ENCODE measurements around the gene KATNBL1. TPM values are rescaled to one million over a fixed set of nuclear protein-coding genes. Genes with fewer than 3 reads are reported as not detected.

KATNBL1 gene, protein sequence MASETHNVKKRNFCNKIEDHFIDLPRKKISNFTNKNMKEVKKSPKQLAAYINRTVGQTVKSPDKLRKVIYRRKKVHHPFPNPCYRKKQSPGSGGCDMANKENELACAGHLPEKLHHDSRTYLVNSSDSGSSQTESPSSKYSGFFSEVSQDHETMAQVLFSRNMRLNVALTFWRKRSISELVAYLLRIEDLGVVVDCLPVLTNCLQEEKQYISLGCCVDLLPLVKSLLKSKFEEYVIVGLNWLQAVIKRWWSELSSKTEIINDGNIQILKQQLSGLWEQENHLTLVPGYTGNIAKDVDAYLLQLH
- 10 to 100 TPM; 45.8 to 50.3 TPM for total RNA-seq

DNA sequence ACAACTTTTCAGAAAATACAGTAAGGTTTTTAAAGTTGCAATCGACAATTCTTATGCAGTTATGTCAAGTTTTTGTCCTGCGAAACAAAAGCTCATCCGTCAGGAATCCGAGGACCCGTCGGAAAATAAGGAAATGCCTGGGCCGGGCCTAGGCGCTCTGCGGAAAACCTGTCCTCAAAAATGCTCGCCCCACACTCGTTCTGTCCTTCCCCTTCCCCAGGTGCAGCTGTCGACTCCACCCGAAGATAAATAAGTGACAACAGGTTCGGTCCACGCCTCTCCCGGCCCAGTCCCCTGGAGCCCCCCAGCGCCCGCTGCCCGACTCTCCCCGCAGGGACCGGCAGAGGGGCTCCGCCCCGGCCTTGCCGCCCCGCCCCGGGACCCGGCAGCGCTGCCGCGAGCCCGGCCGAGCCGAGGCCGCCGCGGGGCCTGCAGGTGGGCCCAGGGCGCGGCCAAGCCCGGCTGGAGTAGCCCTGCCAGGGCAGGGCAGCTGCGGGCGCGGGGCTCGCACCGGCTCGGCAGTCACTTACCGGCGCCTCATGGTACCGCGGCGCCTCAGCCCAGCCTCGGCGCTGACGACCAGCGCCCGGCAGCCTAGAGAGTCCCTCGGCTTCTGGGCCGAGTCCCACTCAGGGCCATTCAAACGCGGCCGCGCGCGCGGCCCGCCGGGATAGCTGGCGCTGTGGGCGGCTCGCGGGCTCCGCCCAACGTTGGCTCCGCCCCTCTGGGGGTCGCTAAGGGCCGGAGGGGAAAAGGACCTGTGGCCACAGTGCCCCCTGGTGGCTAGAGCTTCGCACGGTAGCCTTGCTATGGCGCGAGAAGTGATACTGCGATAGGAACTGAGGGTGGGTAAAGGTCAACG, at the start of gene KATNBL1:
Gene KATNBL1, minus strand, starts transcription at position 676 of the 862 bp plus-strand sequence. CDS start 46,420 bp downstream, outside the sequence.
- Histone ChIP-seq H3K9me3 (no peaks in the 10 kb centered on the region), H3K4me3 (peak within 1 kb of the TSS; percentile 24 to 39), H3K4me1 (peaks cover 17% of the 10 kb centered on the region), H3K27ac (peak within 1 kb of the TSS; percentile 67 to 87 (median 81)), H3K27me3 (no peaks in the 10 kb centered on the region), H3K36me3 (replicated peaks in 1 of 2; ENCODE audit: insufficient read depth in 1 of 2, low read depth in 2 of 2) (no peaks in the 10 kb centered on the region)
- peak; percentile 99 for ATAC-seq
- intact Hi-C loops (cut with DNase I), result loop anchor here (5.0 to 10.0 kb wide), 2 partner anchors 105 to 147 kb away; partner anchors contain the start of genes EMC7 and PGBD4
- DNase-seq, result peak; percentile 95 to 98 (median 98)
- TF ChIP-seq, protein P1, sequence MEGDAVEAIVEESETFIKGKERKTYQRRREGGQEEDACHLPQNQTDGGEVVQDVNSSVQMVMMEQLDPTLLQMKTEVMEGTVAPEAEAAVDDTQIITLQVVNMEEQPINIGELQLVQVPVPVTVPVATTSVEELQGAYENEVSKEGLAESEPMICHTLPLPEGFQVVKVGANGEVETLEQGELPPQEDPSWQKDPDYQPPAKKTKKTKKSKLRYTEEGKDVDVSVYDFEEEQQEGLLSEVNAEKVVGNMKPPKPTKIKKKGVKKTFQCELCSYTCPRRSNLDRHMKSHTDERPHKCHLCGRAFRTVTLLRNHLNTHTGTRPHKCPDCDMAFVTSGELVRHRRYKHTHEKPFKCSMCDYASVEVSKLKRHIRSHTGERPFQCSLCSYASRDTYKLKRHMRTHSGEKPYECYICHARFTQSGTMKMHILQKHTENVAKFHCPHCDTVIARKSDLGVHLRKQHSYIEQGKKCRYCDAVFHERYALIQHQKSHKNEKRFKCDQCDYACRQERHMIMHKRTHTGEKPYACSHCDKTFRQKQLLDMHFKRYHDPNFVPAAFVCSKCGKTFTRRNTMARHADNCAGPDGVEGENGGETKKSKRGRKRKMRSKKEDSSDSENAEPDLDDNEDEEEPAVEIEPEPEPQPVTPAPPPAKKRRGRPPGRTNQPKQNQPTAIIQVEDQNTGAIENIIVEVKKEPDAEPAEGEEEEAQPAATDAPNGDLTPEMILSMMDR (IDR thresholded peaks at IDR 0.05), result peak; percentile 92 to 97 (median 96)
- peak; percentile 89 to 92 (median 90) for TF ChIP-seq POLR2A (IDR thresholded peaks at IDR 0.05)
- WGBS, 2 donors, result 0 to 2% methylated on average over 23 to 72 of the region's 81 CpGs

DNA sequence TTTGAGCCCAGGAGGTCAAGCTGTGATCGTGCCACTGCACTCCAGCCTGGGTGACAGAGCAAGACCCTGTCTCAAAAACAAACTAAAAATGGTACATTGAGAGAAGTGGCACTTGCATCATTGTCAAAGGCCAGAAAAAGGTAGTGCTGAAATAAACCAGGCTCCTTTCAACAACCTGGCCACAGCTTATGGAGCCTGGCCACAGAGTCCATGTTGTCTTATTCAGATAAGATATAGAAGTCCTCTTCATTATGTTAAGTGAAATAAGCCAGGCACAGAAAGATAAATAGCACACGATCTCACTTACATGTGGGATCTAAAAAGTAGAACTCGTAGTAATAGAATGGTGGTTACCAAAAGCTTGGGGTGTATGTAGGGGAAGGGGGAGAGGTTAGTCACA, 49.7 kb upstream of the KATNBL1 start:
- Histone ChIP-seq H3K36me3 (replicated peaks in 1 of 2; ENCODE audit: insufficient read depth in 1 of 2, low read depth in 2 of 2) (no peaks in the 10 kb centered on the region), H3K4me1 (no peaks in the 10 kb centered on the region), H3K4me3 (no peak overlapping the region), H3K9me3 (no peaks in the 10 kb centered on the region), H3K27ac (no peak overlapping the region), H3K27me3 (no peaks in the 10 kb centered on the region)
- intact Hi-C loops (cut with DNase I), result no loop called here
- no peak for DNase-seq
- TF ChIP-seq, protein P1 (IDR thresholded peaks at IDR 0.05), result no peak
- no peak for TF ChIP-seq POLR2A (IDR thresholded peaks at IDR 0.05)
- no peak for ATAC-seq
- 75 to 87% methylated on average over 3 of the region's 3 CpGs for WGBS, 2 donors

DNA sequence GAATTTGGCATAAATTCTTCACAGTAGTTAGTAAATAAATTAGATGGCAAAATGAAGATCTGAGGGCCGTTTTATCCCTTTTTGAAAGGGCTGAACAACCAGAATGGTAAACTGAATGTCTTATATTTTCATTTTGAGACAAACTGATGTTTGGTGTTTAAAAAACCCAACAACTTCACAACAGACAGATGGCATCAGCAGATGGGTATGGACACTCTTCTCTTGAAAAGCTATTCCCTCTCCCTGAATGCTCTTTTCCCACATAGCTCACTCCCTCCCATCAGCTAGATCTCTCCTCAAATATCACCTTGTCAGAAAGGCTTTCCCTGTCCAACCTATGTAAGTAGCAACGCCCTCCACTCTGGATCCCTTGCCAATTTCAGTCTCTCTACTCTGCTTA, 48.3 kb upstream of the KATNBL1 start:
- 80 to 93% methylated on average over 2 of the region's 2 CpGs for WGBS, 2 donors

DNA sequence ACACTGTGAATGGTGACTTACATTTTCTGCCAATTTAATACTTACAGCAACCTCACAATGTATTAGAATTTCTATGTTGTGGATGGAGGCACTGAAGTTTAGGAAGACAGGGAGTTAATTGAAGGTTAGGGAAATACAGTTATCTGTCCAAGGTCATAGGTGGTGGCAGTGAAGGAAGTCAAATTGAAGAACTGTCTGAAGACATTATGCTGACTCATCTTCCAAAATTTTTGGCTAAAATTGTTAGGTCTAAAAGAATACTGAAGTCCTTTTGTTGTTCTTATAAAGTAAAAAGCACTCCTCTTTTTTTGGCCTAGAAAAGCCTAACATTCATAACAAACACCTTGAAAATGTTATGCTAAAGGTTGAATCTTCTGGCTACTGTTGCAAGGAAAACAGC, 42.6 kb upstream of the KATNBL1 start:
- DNase-seq (no peak), ATAC-seq (no peak)
- H3K4me1 ChIP-seq, result no peaks in the 10 kb centered on the region
- peaks cover 0 to 1% of the 10 kb centered on the region in 2 donors for H3K36me3 ChIP-seq (replicated peaks in 1 of 2; ENCODE audit: insufficient read depth in 1 of 2, low read depth in 2 of 2)
- no peak overlapping the region for H3K27ac ChIP-seq
- H3K4me3 ChIP-seq, result no peak overlapping the region
- no peaks in the 10 kb centered on the region for H3K9me3 ChIP-seq
- H3K27me3 ChIP-seq, result no peaks in the 10 kb centered on the region
- TF ChIP-seq POLR2A (IDR thresholded peaks at IDR 0.05), result no peak
- TF ChIP-seq, protein P1 (IDR thresholded peaks at IDR 0.05), result no peak
- intact Hi-C loops (cut with DNase I), result no loop called here

More for the DNA sequence above, 48.3 kb upstream of the KATNBL1 start:
- Histone ChIP-seq H3K27ac (no peak overlapping the region), H3K4me1 (no peaks in the 10 kb centered on the region), H3K27me3 (no peaks in the 10 kb centered on the region), H3K4me3 (no peak overlapping the region), H3K36me3 (replicated peaks in 1 of 2; ENCODE audit: insufficient read depth in 1 of 2, low read depth in 2 of 2) (no peaks in the 10 kb centered on the region), H3K9me3 (no peaks in the 10 kb centered on the region)
- intact Hi-C loops (cut with DNase I), result no loop called here
- ATAC-seq (no peak), DNase-seq (no peak)
- TF ChIP-seq POLR2A (IDR thresholded peaks at IDR 0.05), result no peak
- TF ChIP-seq, protein P1 (IDR thresholded peaks at IDR 0.05), result no peak
